Right renal cortex interstitium (tissue), 3 donors: ENCODE measurements around the gene NOL4L. TPM values are rescaled to one million over a fixed set of nuclear protein-coding genes. Genes with fewer than 3 reads are reported as not detected.
"Not testable (repeated sequence)": the region's sequence is repeated elsewhere in the genome, so short reads cannot be mapped to it uniquely, and the experiment has no call there.

ENCODE experiments used
- DNase-seq, 3 donors: peaks; one replicate each; pipeline ENCODE4 v3.0.0-alpha.2; 2013; ENCODE audit warnings: low read depth in 3 of 3, low spot score in 2 of 3
- polyA plus RNA-seq, 3 donors: library from polyadenylated mRNA; unstranded; fragments of 120-200 nt; gene quantifications; one replicate each; pipeline ENCODE4 v1.2.1, GENCODE V29; 2013; ENCODE audit not compliant: insufficient read length in 3 of 3

The NOL4L gene
- polyA plus RNA-seq, 3 donors = 42.5 to 47.7 (median 43.3) TPM

- DNase-seq = peak; percentile 77 to 85 (median 81)
Measured at GRCh38 chr20:32474967-32475811, 109.9 kb downstream of the NOL4L start.

GRCh38 chr20:32474717-32474966, 110.5 kb downstream of the NOL4L start:
- no peak for DNase-seq

GRCh38 chr20:32474009-32474716, 111.0 kb downstream of the NOL4L start:
- no peak for DNase-seq

GRCh38 chr20:32473231-32474008, 111.7 kb downstream of the NOL4L start:
- DNase-seq = no peak

- DNase-seq = no peak
Measured at GRCh38 chr20:32472581-32473207, 112.4 kb downstream of the NOL4L start.

GRCh38 chr20:32470940-32471339, 114.2 kb downstream of the NOL4L start:
- no peak for DNase-seq

- DNase-seq = no peak
Measured at GRCh38 chr20:32470025-32470861, 114.9 kb downstream of the NOL4L start.

- DNase-seq = no peak
Measured at GRCh38 chr20:32468860-32469259, 116.3 kb downstream of the NOL4L start.

GRCh38 chr20:32468313-32468640, 116.9 kb downstream of the NOL4L start:
- DNase-seq = no peak

- DNase-seq = no peak
Measured at GRCh38 chr20:32467506-32468312, 117.4 kb downstream of the NOL4L start.

- DNase-seq = no peak
Measured at GRCh38 chr20:32466739-32467505, 118.2 kb downstream of the NOL4L start.

- not testable (repeated sequence) for DNase-seq
Measured at GRCh38 chr20:32465901-32466675, 119.0 kb downstream of the NOL4L start.

- DNase-seq = no peak
Measured at GRCh38 chr20:32465092-32465900, 119.8 kb downstream of the NOL4L start.

- no peak for DNase-seq
Measured at GRCh38 chr20:32464401-32465091, 120.6 kb downstream of the NOL4L start.

- DNase-seq = no peak
Measured at GRCh38 chr20:32463642-32464400, 121.3 kb downstream of the NOL4L start.
